GM13976 (cell line): ENCODE measurements around the gene KIAA1328.

Experiments
- DNase-seq: peaks from one replicate; pipeline ENCODE4 v3.0.0; 2012; ENCODE audit warnings: low spot score
- in situ Hi-C: fragments of 300-500 bp; cut with MboI; formaldehyde crosslinking; loops from one replicate; pipeline ENCODE4 v1.12.0; 2022; ENCODE audit warnings: low sequenced_read_pairs, mixed read lengths, inconsistent platforms; ENCODE audit not compliant: unreplicated experiment
- TF ChIP-seq, protein P1 (sequence below): IDR thresholded peaks from 2 replicates; pipeline ENCODE4 v1.5.1; 2012; ENCODE audit warnings: borderline replicate concordance, mild to moderate bottlenecking; ENCODE audit not compliant: insufficient read depth; ENCODE audit errors: extremely low read depth, missing control alignments, control extremely low read depth

KIAA1328 gene

DNA sequence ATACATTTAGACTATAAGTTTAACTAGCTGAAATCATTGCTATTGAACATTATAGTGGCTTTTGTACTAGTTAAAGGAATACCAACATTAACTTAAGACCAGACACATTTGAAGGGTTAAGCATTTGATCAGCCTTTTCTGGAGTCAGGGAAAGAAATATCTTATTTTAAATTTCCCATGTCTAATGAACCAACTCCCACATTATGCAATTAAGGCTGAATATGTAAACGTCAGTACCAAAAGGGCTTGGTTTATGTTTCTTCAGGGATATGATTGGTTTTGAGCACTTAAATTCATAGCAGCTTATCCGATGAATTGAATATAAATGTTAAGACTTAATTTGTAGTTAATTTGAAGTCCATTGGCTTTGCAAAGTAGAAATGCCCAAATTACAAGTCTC, 344.5 kb downstream of the KIAA1328 start:
- no peak for DNase-seq
- TF ChIP-seq, protein P1, sequence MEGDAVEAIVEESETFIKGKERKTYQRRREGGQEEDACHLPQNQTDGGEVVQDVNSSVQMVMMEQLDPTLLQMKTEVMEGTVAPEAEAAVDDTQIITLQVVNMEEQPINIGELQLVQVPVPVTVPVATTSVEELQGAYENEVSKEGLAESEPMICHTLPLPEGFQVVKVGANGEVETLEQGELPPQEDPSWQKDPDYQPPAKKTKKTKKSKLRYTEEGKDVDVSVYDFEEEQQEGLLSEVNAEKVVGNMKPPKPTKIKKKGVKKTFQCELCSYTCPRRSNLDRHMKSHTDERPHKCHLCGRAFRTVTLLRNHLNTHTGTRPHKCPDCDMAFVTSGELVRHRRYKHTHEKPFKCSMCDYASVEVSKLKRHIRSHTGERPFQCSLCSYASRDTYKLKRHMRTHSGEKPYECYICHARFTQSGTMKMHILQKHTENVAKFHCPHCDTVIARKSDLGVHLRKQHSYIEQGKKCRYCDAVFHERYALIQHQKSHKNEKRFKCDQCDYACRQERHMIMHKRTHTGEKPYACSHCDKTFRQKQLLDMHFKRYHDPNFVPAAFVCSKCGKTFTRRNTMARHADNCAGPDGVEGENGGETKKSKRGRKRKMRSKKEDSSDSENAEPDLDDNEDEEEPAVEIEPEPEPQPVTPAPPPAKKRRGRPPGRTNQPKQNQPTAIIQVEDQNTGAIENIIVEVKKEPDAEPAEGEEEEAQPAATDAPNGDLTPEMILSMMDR, result no peak
- in situ Hi-C loops, result no loop called here

DNA sequence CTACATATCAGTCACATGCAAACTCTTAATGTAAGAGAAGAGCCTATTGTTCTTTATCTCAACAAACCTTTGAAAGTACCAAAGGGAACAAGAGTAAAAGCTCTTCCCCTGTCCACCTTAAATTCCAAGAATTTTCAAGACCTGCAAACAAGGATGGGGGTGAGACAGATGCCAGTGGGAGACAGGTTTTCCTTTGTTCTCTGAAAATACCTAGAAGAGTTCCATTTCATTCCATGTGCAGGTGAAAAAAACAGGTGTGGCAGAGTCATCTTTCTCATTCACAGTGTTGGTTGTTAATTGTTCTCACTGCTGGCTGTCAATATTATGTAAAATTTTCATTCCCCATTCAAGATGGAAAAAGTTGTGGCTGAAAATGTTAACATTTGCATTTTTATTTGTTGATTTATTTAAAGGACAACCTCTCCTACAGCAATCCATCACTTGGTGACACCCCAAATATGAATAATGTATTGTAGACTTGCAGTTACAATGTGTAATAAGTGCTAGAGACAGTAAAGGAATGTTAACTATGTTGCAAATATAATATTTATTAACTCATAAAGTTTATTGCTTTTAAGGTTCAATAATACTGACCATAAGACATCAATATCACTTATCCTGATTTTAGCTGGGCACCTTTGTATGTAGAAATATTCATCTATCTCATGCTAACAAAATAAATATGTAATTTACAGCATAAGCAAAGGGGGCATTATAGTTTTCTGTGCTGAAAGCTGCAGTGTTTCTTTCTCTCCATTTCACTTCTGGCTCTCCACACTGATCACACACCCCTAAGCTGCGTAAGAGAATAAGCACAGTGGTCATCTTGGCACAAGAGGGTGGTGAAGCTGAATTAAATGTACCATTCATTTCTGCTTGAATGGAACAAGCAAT, 347.0 kb downstream of the KIAA1328 start:
- in situ Hi-C loops, result no loop called here
- no peak for DNase-seq
- TF ChIP-seq, protein P1, result no peak

DNA sequence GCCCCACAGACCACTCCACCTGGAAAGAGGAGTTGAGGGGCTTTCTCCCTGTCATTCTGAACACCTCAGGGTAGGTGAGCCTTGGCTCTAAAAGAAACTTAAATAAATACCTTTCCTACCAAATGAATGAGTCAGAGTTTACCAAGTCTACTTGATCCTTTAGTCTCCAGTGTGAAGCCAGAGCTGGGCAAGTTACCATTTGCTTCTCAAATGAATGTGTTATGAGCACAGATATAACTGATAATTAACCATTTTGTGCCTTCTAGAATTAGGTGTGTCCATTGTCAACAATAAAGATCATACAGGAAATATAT, 347.7 kb downstream of the KIAA1328 start:
- TF ChIP-seq, protein P1, result no peak
- in situ Hi-C loops, result no loop called here
- no peak for DNase-seq

DNA sequence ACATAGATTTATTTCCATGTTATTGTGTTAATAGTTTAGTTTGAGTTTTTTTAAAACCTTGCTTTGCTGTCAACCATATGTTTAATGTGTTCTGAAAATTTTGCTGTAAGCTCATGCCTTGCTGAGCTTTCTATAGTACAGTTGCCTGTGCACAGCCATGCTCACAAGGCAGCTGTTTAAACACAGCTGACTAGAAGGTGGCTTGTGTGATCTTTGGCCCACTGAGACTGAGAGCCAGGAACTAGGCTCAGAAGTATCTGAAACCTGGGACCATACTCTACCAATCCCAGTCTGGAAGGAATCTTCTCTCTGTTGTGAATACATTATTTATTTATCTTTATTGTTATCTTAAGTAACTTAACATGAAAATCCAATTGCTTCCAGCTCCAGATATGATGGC, 350.5 kb downstream of the KIAA1328 start:
- TF ChIP-seq, protein P1, result no peak
- no peak for DNase-seq
- in situ Hi-C loops, result no loop called here

DNA sequence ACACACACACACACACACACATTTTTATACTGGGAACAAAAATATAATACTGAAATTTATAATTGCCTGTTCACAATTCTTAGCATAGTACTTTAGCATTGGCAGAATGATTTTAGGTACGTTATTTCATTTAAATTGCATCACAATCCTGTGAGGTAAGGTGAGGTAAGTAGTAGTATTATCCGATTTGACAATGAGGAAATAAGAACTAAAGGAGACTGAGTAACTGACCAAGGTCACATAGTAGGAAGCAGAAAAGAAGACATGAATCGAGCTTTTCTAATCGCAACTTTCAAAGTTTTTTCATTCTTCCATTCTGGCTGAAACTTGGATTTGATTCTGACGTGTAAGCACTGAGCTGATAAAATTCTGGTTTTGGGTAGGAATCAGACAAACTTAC, 351.2 kb downstream of the KIAA1328 start:
- TF ChIP-seq, protein P1, result no peak
- in situ Hi-C loops, result no loop called here
- no peak for DNase-seq

DNA sequence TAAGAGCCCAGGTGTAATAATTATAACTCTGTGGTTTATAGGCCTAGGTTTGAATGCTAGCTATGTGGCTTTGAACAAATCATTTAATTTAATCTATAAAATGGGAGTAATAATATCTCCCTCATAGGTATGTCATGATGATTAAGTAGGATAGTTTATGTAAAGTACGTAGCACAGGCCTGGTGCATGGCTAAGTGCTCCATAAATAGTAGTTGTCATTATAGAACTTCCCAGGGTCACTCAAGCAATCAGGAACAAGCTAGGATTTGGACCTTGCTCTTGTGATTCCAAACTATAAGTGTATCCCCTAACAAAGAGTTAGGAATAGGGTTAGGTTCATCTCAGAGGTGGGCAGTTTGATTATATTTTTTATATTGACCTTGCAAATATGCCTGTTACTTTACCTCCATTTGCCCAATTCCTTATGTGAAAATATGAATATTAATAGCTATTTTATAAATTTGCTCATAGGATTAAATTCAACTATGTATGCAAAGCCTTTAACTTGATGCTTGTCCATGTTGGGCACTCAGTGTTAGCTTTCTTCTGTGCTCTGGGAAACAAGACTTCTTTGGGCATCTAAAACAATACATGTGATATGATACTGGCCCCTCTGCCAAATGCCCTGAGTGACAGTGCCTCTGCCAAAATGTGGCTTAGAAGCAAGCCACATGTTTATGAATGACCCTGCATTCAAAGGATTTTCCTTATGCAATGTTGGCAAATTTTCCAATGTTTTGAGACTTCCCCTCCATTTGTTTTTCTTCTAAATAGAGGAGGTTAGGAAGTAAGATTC, 353.6 kb downstream of the KIAA1328 start:
- no peak for DNase-seq
- in situ Hi-C loops, result no loop called here
- TF ChIP-seq, protein P1, result no peak
